ENCODE results near the gene S100A1. TPM values are rescaled to one million over a fixed set of nuclear protein-coding genes. Genes with fewer than 3 reads are reported as not detected.

S100A1 gene
- polyA plus RNA-seq, 3 donors, result 21.0 to 29.1 (median 26.7) TPM

- DNase-seq, result no peak
Measured at GRCh38 chr1:153678519-153679336, 50.5 kb downstream of the S100A1 start, which contains the start of gene NPR1. Gene NPR1, plus strand, starts transcription at chr1:153678688. Its CDS starts 421 bp downstream, at chr1:153679109.

- no peak for DNase-seq
Measured at GRCh38 chr1:153679337-153680119, 51.3 kb downstream of the S100A1 start.

GRCh38 chr1:153680120-153680403, 51.8 kb downstream of the S100A1 start:
- DNase-seq, result no peak

Other genes starting within 250 kb of the S100A1 start
- gene S100A8, start 237.4 kb upstream of the S100A1 start, polyA plus RNA-seq (ENCODE audit: insufficient read length in 3 of 3), result 10 to 100 TPM in 2 of 3 donors, 1 to 10 TPM in 1; 5.3 to 17.8 (median 14.4) TPM
- not detected for gene S100A7A, start 211.9 kb upstream of the S100A1 start, polyA plus RNA-seq (ENCODE audit: insufficient read length in 3 of 3)
- gene S100A7, start 167.8 kb upstream of the S100A1 start, polyA plus RNA-seq (ENCODE audit: insufficient read length in 3 of 3), result under 1 TPM in 1 of 3 donors, not detected in 2; 0.98 TPM
- 100 to 1,000 TPM; 208 to 240 (median 221) TPM for gene S100A6, start 92.4 kb upstream of the S100A1 start, polyA plus RNA-seq (ENCODE audit: insufficient read length in 3 of 3)
- 1 to 10 TPM; 1.1 to 1.4 (median 1.2) TPM for gene S100A5, start 87.5 kb upstream of the S100A1 start, polyA plus RNA-seq (ENCODE audit: insufficient read length in 3 of 3)
- 10 to 100 TPM; 31.7 to 34.9 (median 31.7) TPM for gene S100A4, start 82.6 kb upstream of the S100A1 start, polyA plus RNA-seq (ENCODE audit: insufficient read length in 3 of 3)
- gene S100A3, start 79.2 kb upstream of the S100A1 start, polyA plus RNA-seq (ENCODE audit: insufficient read length in 3 of 3), result under 1 TPM in 1 of 3 donors, not detected in 2; 0.19 TPM
- 1 to 10 TPM; 5.8 to 7.9 (median 6.8) TPM for gene S100A2, start 62.6 kb upstream of the S100A1 start, polyA plus RNA-seq (ENCODE audit: insufficient read length in 3 of 3)
- 100 to 1,000 TPM; 108 to 123 (median 116) TPM for gene S100A16, start 15.3 kb upstream of the S100A1 start, polyA plus RNA-seq (ENCODE audit: insufficient read length in 3 of 3)
- 10 to 100 TPM; 17.2 to 19.6 (median 18.9) TPM for gene S100A14, start 12.1 kb upstream of the S100A1 start, polyA plus RNA-seq (ENCODE audit: insufficient read length in 3 of 3)
- gene S100A13, start 929 bp upstream of the S100A1 start, polyA plus RNA-seq (ENCODE audit: insufficient read length in 3 of 3), result 100 to 1,000 TPM; 164 to 188 (median 168) TPM
- 100 to 1,000 TPM; 118 to 155 (median 145) TPM for gene CHTOP, start 5.6 kb downstream of the S100A1 start, polyA plus RNA-seq (ENCODE audit: insufficient read length in 3 of 3)
- gene SNAPIN, start 30.3 kb downstream of the S100A1 start, polyA plus RNA-seq (ENCODE audit: insufficient read length in 3 of 3), result 10 to 100 TPM; 55.1 to 57.5 (median 56.7) TPM
- gene ILF2, start 42.6 kb downstream of the S100A1 start, polyA plus RNA-seq (ENCODE audit: insufficient read length in 3 of 3), result 100 to 1,000 TPM; 263 to 318 (median 292) TPM
- 10 to 100 TPM; 72.5 to 77.7 (median 76.0) TPM for gene NPR1, start 50.3 kb downstream of the S100A1 start, polyA plus RNA-seq (ENCODE audit: insufficient read length in 3 of 3)
- 100 to 1,000 TPM; 103 to 160 (median 134) TPM for gene INTS3, start 99.6 kb downstream of the S100A1 start, polyA plus RNA-seq (ENCODE audit: insufficient read length in 3 of 3)
- gene SLC27A3, start 147.0 kb downstream of the S100A1 start, polyA plus RNA-seq (ENCODE audit: insufficient read length in 3 of 3), result 10 to 100 TPM; 36.4 to 44.4 (median 40.0) TPM